NCI-H1417 (cell line): Measurements from ENCODE around the gene NTMT1.
A peak's percentile ranks its signal among the peaks of the same experiment; 100 is the strongest.

Experiments
- DNase-seq, 3 experiments: peaks; one replicate each; lab custom pipeline; 2025; lab: John Stamatoyannopoulos, UW

The NTMT1 gene

GRCh38 chr9:129637102-129637501 is 11.1 kb downstream of the NTMT1 start:
- DNase-seq = no peak

DNA sequence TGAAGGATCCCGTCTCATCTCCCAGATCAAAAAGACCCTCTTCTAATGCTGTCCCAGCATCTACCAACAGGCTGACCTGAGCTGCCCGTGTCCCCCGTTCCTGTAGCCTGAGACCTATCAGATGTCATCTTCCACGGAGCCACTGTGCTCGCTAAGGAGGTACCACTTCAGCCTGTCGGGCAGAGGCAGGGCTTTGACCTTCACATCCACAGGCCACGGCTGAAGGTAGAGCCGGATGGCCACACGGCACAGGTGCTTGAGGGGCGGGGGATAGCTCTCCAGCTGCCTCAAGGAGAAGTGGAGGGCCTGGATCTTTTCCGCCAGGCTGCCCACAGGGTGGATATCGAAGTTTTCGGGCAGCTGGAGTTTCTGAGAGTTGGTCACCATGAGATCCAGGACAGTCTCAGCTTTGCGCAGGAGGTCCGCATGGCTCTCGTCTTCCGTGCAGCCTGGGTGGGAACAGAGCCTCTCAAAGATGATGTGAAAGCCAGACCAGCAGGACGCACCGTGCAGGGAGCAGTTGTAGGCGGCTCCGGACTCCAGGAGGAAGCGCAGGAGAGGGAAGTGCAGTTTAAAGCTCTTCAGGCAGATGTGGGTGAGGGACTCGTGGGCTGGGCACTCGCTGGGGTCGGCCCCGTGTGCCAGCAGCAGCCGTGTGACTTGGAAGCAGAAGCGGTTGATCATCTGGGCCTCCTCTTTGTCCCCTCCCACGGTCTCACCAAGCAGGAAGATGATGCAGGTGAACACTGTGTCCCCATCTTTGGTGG is 11.9 kb downstream of the NTMT1 start:
- DNase-seq = no peak

GRCh38 chr9:129639034-129639630 is 13.2 kb downstream of the NTMT1 start:
- DNase-seq = no peak

DNA sequence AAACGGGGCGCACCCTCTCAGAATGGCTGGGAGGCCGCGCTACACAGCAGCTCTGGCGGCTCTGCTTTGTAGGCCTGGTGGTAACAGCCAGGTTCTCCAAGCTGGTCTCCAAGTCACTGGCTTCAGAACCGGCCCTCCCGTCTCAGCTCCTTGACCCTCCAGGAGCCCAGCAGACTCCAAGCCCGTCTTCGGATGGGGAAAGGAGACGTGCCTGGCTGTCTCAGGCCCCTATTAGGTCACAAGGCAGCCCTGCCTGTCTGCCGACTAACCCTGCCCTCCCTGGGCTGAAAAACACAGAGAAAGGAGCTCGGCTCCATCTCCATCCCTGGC is 13.8 kb downstream of the NTMT1 start:
- no peak for DNase-seq

DNA sequence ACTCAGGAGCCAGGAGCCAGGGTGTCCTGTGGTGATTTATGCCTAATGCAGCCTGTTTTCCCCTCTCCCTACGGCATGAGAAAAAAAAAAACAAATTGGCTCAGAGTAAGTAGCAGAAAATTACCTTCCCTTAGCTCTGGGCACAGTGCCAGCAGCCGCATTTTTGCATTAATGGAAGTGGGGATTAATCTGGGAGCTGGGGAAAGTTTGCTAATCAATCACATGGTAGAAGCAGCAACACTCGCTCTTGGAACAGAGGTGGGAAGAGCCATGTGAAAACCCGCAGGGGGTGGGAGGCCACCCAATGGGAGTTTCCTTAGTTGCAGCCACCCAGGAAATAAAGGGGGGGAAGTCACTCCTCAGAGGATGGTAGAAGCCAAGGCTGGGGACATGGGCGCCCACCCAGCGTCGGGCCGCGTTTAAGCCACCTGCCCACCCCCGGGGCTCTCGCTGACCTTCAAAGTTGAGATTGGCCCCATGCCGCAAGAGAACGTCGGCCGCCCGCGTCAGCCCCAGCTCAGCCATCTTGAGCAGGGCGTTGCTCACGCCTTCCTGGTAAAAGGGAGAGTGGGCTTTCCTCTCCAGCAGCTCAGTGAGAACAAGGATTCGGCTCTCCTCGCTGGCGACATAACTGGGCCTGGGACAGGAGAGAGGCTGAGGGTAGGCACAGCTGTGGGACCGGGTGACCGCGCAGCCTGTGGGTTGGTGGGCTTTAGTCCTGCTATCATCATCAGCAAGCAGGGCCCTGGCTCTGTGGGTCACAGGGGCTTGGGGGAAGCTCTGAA is 14.3 kb downstream of the NTMT1 start:
- peak in 2 of 3 experiments; percentile 87 to 97 for DNase-seq

DNA sequence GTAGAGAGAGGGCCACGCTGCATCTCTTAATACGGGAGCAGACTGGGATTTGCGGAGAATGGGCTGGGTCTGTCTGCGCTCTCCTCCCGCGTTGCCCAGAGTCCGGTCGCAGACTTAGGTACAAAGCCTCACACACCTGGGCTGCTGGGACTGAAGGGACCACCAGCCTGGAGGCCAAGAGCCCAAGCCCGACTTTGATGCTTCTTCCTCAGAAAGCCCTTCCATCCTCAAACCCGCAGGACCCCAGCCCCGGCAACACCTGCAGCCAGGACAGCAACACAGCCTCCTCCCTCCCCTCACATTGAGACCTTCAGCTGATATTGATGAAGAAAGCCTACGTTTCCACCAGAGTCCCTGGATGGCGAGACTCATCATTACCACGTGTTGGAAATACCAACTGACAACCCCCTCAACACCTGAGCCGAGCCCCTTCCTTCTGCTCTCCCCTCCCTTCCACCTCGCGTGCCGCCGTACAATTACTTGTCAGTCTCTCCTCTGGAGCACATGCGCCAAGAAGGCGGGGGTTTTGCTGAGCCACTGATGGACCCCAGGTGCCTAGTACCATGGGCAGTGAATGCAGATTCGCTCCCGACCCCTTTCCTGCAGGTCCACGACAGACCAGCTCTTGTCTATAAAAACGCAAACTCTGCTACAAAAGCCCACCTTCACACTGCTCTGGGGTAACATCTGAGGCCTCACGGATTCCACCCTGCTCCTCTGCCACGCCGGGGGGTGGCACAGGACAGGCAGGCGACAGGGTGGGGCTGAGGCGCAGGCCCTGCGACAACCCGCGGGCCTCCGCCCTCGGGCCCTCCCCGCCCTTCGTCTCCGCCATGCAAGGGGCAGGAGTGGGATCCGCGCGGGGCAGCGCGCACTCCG is 15.1 kb downstream of the NTMT1 start:
- no peak for DNase-seq

- peak; percentile 79 to 97 (median 97) for DNase-seq
Observed at GRCh38 chr9:129641750-129642585, 16.0 kb downstream of the NTMT1 start, which contains the start of gene ASB6. Gene ASB6 (minus strand): TSS chr9:129642151. CDS start chr9:129641999, 152 bp downstream.

GRCh38 chr9:129643706-129644105 is 17.7 kb downstream of the NTMT1 start:
- DNase-seq = no peak

DNA sequence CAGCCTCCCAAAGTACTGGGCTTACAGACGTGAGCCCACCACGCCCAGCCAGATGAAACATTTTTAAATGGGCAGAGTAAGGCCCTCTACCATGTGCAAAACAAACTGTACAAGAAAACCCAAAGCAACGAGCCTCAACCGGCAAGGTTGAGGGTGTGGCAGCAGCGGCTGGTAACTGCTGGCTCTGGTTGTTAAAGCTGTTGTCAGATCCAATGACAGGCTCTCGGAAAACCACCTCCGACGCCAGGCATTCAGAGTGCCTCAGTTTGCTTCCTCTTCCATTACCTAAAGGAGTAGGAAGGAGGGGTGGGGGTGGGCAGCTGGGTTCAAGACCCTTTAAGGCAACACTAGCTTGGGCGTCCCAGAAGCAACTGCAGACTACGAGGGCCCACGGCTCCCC is 18.4 kb downstream of the NTMT1 start:
- no peak for DNase-seq

- no peak for DNase-seq
Observed at GRCh38 chr9:129644902-129645301, 18.9 kb downstream of the NTMT1 start.

DNA sequence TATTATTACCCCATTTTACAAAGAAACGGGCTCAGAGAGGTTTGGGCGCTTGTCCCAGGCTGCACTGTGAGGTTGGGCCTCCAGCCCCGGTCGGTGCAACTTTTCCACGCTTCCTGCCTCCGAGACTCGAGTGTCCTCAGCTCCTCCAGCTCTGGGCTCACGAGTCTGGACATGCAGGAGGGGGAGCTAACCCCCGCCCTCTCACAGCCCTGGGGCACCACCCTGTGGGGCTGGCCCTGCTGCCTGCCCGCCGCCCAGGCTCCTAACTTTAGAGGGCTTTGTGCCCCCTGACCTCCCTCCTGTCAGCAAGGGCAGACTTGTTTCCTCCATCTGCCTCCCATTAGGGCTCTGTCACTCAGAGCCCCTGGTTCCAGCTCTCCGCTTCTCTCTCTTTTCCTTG is 20.3 kb downstream of the NTMT1 start:
- no peak for DNase-seq

- DNase-seq = no peak
Observed at GRCh38 chr9:129646654-129647053, 20.7 kb downstream of the NTMT1 start.

DNA sequence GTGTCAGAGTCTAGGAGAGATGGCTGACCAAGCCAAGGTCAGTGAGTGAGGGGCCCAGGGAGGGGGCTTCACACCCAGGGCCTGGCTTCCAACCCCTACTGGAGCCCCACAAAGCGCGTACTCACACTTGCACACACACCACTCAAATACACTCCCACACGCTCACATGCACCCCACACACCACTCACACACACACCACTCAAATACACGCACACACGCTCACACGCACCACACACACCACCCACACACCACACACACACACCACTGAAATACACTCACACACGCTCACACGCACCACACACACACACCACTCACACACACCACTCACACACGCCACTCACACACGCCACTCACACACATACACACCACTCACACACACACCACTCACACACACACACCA is 21.7 kb downstream of the NTMT1 start:
- no peak for DNase-seq

- no peak for DNase-seq
Observed at GRCh38 chr9:129648092-129648763, 22.3 kb downstream of the NTMT1 start.

DNA sequence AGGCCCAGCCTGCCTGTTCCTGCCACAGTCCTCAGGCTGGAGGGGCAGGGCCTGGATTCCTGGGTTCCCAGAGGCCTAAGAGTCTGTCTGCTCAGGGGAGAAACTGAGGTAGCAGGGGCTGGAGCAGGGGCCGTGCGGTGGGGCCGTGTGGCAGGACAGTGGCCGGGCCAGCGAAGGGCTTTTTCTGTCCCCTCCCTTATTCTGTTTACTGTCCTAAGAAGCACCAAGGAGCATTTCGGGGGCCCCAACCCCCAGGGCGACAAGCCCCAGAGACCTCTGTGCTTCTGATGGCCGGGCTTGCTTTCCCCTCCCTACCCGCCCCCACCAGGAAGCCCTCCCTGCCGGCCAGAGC is 22.8 kb downstream of the NTMT1 start:
- DNase-seq = no peak

GRCh38 chr9:129649726-129650679 is 24.0 kb downstream of the NTMT1 start:
- no peak for DNase-seq

DNA sequence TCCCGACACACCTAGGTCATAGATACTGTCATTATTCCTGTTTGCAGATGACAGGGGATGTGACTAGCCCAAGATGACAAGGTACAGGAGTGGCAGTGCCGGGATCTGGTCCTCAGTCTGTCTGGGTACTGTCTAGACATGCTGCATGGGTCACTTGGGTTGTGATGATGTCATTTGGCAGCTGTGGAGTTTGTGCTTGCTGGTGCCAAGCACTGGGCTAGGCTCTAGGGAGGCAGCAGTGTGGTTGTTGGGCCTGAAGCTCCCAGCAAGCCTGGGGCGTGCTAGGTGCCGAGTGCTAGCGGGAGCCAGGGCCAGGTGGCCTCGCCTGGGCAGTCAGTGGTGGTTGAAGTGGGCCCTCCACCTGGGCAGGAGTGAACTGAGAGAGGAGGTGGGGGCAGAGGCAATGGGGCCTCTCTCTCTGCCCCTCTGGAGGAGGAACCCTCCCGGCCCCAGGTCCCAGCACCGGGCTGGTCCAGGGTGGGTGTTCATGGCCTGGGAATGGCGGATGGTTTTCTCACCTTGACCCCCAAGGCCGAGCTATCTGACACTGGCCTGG is 24.8 kb downstream of the NTMT1 start:
- DNase-seq = no peak

- DNase-seq = peak in 1 of 3 experiments; percentile 59
Observed at GRCh38 chr9:129653823-129654553, 28.0 kb downstream of the NTMT1 start.
